NB4 (cell line): ENCODE data around the gene ADCY3.

Experiments
- DNase-seq: peaks from one replicate; pipeline ENCODE4 v3.0.0; 2010; ENCODE audit warnings: low read depth
- H3K4me3 ChIP-seq: one replicate; pipeline ENCODE4 v1.5.1; 2011; ENCODE audit warnings: mild to moderate bottlenecking, low read depth, low read length, moderate library complexity
- MYC ChIP-seq: IDR thresholded peaks from 2 replicates; pipeline ENCODE4 v1.6.1; 2011; ENCODE audit warnings: low read depth, low read length
- POLR2A ChIP-seq: IDR thresholded peaks from 2 replicates; pipeline ENCODE4 v1.6.1; 2011; ENCODE audit warnings: mild to moderate bottlenecking; ENCODE audit not compliant: insufficient read length; ENCODE audit errors: extremely low read depth
- TF ChIP-seq, protein P1 (sequence below): IDR thresholded peaks from 2 replicates; pipeline ENCODE4 v1.6.1; 2011; ENCODE audit warnings: low read depth, low read length
- TF ChIP-seq, protein P2 (sequence below): IDR thresholded peaks from one replicate; pipeline ENCODE4 v1.5.1; 2012; ENCODE audit warnings: low read depth, low read length

ADCY3 gene

DNA sequence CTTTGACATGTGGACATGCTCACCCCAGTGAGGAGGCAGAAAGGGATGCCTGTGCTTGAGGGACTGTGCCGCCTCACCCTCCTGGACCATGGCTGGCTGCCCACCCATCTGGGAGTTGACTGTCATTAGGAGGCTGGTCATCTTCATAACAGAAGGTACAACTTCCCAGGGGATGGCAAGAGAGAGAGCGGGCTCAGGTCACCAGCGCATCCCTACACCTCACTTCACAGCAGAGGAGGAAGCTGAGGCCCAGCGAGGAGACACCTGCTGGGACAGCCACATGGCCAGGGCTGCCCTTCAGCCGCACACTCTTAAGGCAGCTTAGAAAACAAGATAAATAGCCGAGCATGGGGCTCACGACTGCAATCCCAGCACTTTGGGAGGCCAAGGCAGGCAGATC lies 59.4 kb downstream of the ADCY3 start:
- TF ChIP-seq POLR2A (no peak), MYC (no peak)
- TF ChIP-seq, protein P1, sequence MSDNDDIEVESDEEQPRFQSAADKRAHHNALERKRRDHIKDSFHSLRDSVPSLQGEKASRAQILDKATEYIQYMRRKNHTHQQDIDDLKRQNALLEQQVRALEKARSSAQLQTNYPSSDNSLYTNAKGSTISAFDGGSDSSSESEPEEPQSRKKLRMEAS, result no peak
- TF ChIP-seq, protein P2, sequence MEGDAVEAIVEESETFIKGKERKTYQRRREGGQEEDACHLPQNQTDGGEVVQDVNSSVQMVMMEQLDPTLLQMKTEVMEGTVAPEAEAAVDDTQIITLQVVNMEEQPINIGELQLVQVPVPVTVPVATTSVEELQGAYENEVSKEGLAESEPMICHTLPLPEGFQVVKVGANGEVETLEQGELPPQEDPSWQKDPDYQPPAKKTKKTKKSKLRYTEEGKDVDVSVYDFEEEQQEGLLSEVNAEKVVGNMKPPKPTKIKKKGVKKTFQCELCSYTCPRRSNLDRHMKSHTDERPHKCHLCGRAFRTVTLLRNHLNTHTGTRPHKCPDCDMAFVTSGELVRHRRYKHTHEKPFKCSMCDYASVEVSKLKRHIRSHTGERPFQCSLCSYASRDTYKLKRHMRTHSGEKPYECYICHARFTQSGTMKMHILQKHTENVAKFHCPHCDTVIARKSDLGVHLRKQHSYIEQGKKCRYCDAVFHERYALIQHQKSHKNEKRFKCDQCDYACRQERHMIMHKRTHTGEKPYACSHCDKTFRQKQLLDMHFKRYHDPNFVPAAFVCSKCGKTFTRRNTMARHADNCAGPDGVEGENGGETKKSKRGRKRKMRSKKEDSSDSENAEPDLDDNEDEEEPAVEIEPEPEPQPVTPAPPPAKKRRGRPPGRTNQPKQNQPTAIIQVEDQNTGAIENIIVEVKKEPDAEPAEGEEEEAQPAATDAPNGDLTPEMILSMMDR, result no peak

DNA sequence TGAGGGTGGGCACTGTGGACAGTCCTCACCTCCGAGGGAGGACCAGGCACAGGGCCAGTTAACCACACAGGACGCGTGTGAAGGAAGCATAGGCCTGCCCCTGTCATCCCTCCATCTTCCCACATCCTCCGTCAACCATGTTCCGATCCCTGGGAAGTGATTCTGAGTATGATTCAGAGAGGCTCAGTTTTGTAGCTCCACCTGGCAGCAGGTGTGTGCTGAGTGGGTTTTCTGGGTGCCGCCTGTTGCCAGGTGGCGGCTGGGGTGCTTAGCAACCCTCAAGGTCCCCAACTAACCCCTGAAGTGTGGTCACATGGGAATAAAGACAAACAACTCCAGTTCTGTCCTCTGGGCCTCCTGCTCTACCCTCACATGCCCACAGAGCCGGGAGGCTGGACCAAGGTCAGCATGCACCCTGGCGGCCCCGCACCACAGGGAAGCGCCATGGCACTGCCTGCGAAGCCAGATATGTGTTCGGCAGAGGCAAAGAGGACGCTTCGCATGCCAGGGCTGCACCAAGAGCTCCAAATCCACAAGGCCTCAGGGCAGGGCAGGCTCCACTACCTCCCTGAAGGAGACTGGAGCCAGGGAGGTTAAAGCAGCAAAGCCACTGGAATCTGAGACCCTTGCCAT lies 60.0 kb downstream of the ADCY3 start:
- TF ChIP-seq MYC, result no peak
- no peak for TF ChIP-seq POLR2A
- TF ChIP-seq, protein P1, result no peak
- TF ChIP-seq, protein P2, result no peak
- no peak for DNase-seq
- no peak overlapping the region for H3K4me3 ChIP-seq

More for the DNA sequence above, 59.4 kb downstream of the ADCY3 start:
- no peak for DNase-seq
- H3K4me3 ChIP-seq, result no peak overlapping the region

DNA sequence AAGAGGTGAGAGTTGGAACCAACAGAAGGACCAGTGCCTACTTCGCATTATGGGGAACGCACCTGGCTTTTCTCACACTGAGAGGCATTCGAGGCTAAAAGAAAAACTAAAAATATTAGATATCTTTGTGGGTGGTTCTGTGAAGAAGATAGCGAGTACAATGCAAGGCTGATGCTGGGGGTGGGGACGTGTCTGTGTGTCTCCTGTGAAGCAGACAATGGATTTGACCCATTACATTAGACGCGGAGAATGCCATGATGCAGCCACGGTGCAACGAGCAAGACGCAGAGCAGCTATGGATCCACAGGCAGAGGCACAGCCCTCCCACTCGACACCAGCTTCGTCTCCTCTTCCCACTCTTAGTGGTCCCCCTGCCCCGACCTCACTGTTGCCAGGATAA lies 61.0 kb downstream of the ADCY3 start:
- no peak overlapping the region for H3K4me3 ChIP-seq
- TF ChIP-seq, protein P1, result no peak
- TF ChIP-seq, protein P2, result no peak
- TF ChIP-seq POLR2A (no peak), MYC (no peak)
- no peak for DNase-seq

DNA sequence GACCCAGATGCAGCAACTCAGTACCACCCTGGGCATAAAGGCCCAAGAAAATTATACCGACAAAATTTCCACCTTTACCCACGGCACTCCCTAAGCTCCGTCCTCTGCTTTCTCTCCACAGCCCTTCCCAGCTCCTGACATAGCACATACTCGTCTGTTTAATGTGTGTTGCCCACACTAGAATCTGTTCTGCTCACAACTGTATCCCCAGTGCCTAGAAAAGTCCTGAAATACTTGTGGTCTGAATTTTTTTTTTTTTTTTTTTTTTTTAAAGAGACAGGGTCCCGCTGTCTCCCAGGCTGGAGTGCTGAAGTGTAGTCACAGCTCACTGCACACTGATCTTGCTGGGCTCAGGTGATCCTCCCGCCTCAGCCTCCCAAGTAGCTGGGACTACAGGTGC lies 62.3 kb downstream of the ADCY3 start:
- no peak overlapping the region for H3K4me3 ChIP-seq
- TF ChIP-seq MYC (no peak), POLR2A (no peak)
- TF ChIP-seq, protein P1, result no peak
- TF ChIP-seq, protein P2, result no peak
- DNase-seq, result no peak

GRCh38 chr2:24856791-24857211 lies 63.2 kb downstream of the ADCY3 start:
- no peak overlapping the region for H3K4me3 ChIP-seq
- no peak for DNase-seq
- TF ChIP-seq, protein P2, result no peak
- TF ChIP-seq, protein P1, result no peak
- TF ChIP-seq POLR2A (no peak), MYC (no peak)

GRCh38 chr2:24855726-24856125 lies 64.3 kb downstream of the ADCY3 start:
- peak; percentile 62 for DNase-seq
- H3K4me3 ChIP-seq, result no peak overlapping the region
- TF ChIP-seq MYC, result no peak; the same call in 1 of the 2 replicates
- TF ChIP-seq POLR2A, result no peak
- TF ChIP-seq, protein P1, result no peak
- TF ChIP-seq, protein P2, result no peak
